Endodermal cell (in vitro differentiated cells): ENCODE results near the gene COL23A1. TPM values are rescaled to one million over a fixed set of nuclear protein-coding genes. Genes with fewer than 3 reads are reported as not detected.
A peak's percentile ranks its signal among the peaks of the same experiment; 100 is the strongest.

Experiments used
- DNase-seq: peaks from one replicate; pipeline ENCODE4 v3.0.0-alpha.2; 2017
- H3K27ac ChIP-seq: 2 replicates; pipeline ENCODE4 v1.5.1; 2013; ENCODE audit warnings: mild to moderate bottlenecking, low read depth, low read length, moderate library complexity
- H3K27me3 ChIP-seq: 2 replicates; pipeline ENCODE4 v1.6.1; 2013; ENCODE audit warnings: mild to moderate bottlenecking, low read length, moderate library complexity; ENCODE audit not compliant: insufficient read depth, control insufficient read depth, poor library complexity, severe bottlenecking
- H3K36me3 ChIP-seq: 2 replicates; pipeline ENCODE4 v1.7.0; 2013; ENCODE audit warnings: mild to moderate bottlenecking, low read length, moderate library complexity; ENCODE audit not compliant: control insufficient read depth, insufficient read depth
- H3K4me1 ChIP-seq: one replicate; pipeline ENCODE4 v1.7.0; 2013; ENCODE audit warnings: low read length; ENCODE audit not compliant: control insufficient read depth, insufficient read depth
- H3K4me3 ChIP-seq: 2 replicates; pipeline ENCODE4 v1.5.1; 2013; ENCODE audit warnings: mild to moderate bottlenecking, low read length, moderate library complexity
- H3K9ac ChIP-seq: 2 replicates; pipeline ENCODE4 v1.6.1; 2013; ENCODE audit warnings: mild to moderate bottlenecking, low read length, moderate library complexity; ENCODE audit not compliant: poor library complexity, severe bottlenecking; ENCODE audit errors: extremely low read depth
- H3K9me3 ChIP-seq: 2 replicates; pipeline ENCODE4 v1.6.1; 2013; ENCODE audit warnings: mild to moderate bottlenecking, low read length, moderate library complexity; ENCODE audit not compliant: control insufficient read depth
- H3K27ac Mint-ChIP-seq: 2 replicates; pipeline ENCODE4 v1.8.0; 2020; ENCODE audit warnings: mixed read lengths
- H3K27me3 Mint-ChIP-seq: 2 replicates; pipeline ENCODE4 v1.8.0; 2021; ENCODE audit warnings: mild to moderate bottlenecking, mixed read lengths; ENCODE audit not compliant: insufficient read depth
- H3K36me3 Mint-ChIP-seq: 2 replicates; pipeline ENCODE4 v1.8.0; 2020; ENCODE audit warnings: low read depth, mixed read lengths
- H3K4me1 Mint-ChIP-seq: 2 replicates; pipeline ENCODE4 v1.8.0; 2020; ENCODE audit warnings: mixed read lengths
- H3K4me3 Mint-ChIP-seq: 2 replicates; pipeline ENCODE4 v1.8.0; 2020; ENCODE audit warnings: mild to moderate bottlenecking, moderate library complexity, mixed read lengths
- H3K9me3 Mint-ChIP-seq: 2 replicates; pipeline ENCODE4 v1.8.0; 2020; ENCODE audit warnings: mild to moderate bottlenecking, mixed read lengths
- WGBS, 2 experiments: methylation state at CpG; one replicate each; pipeline versions ENCODE4 v1.1.5 to v1.1.7; 2013; ENCODE audit warnings: missing lambda C conversion rate in 2 of 2, mixed read lengths in 1 of 2; ENCODE audit not compliant: insufficient coverage in 1 of 2, insufficient read length in 1 of 2; 5-methylcytosine and 5-hydroxymethylcytosine counted together
- total RNA-seq, 2 donors: library from RNA; stranded (reverse); fragmentation: NEBNext Ultra II Directional in 1 of 2; extraction: Animal tissue kit (Norgen Biotek cat#: 25700) in 1 of 2; gene quantifications; 2 replicates in 1 of 2; 3 replicates in 1 of 2; pipeline ENCODE4 v1.2.1, GENCODE V29; 2021
- TF ChIP-seq, protein P1 (sequence below): fragments of 200-600 bp; sonication (generic); conservative IDR thresholded peaks from 2 replicates; pipeline ENCODE4 v1.5.0; 2021; ENCODE audit warnings: antibody characterized with exemption, mild to moderate bottlenecking

COL23A1 gene
- total RNA-seq, 2 donors from 2014 or later = 50.2 to 71.3 TPM

- no peak overlapping the region for H3K27ac ChIP-seq
- no peak overlapping the region for H3K4me3 ChIP-seq
- Mint-ChIP-seq H3K27ac (no peak overlapping the region), H3K27me3 (no peaks in the 10 kb centered on the region), H3K4me1 (no peaks in the 10 kb centered on the region), H3K9me3 (peaks cover 15% of the 10 kb centered on the region), H3K4me3 (no peak overlapping the region), H3K36me3 (peaks cover 15% of the 10 kb centered on the region)
- TF ChIP-seq, protein P1, sequence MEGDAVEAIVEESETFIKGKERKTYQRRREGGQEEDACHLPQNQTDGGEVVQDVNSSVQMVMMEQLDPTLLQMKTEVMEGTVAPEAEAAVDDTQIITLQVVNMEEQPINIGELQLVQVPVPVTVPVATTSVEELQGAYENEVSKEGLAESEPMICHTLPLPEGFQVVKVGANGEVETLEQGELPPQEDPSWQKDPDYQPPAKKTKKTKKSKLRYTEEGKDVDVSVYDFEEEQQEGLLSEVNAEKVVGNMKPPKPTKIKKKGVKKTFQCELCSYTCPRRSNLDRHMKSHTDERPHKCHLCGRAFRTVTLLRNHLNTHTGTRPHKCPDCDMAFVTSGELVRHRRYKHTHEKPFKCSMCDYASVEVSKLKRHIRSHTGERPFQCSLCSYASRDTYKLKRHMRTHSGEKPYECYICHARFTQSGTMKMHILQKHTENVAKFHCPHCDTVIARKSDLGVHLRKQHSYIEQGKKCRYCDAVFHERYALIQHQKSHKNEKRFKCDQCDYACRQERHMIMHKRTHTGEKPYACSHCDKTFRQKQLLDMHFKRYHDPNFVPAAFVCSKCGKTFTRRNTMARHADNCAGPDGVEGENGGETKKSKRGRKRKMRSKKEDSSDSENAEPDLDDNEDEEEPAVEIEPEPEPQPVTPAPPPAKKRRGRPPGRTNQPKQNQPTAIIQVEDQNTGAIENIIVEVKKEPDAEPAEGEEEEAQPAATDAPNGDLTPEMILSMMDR = no peak
- no peaks in the 10 kb centered on the region for H3K4me1 ChIP-seq
- no peak for DNase-seq
- H3K36me3 ChIP-seq = no peaks in the 10 kb centered on the region
- WGBS, 2 experiments = 90 to 98% methylated on average over 2 to 5 of the region's 5 CpGs
- no peak overlapping the region for H3K9ac ChIP-seq
- H3K27me3 ChIP-seq = no peaks in the 10 kb centered on the region
- H3K9me3 ChIP-seq = peaks cover 11% of the 10 kb centered on the region
Observed at GRCh38 chr5:178496214-178496613, 94.0 kb downstream of the COL23A1 start.

DNA sequence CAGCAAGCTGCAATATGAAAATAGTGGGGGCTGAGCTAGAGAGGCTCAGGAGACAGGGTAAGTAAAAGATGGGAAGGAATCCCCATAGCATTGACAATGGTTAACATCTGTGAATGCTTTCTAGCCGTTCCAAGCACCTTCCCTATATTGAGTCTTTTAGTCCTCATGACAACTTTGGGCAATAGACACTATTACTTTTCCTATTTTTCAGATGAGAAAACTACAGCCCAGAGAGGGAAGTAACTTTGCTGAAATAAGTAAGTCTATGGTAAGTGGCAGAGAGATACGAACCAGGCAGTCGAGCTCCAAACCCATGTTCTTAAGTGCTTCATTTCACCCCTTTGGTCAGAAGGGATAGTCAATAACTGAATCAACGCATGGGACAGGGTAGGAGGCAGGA lies 94.5 kb downstream of the COL23A1 start:
- Histone ChIP-seq H3K9ac (no peak overlapping the region), H3K9me3 (peaks cover 9% of the 10 kb centered on the region), H3K36me3 (no peaks in the 10 kb centered on the region), H3K27me3 (no peaks in the 10 kb centered on the region), H3K4me3 (no peak overlapping the region), H3K27ac (no peak overlapping the region), H3K4me1 (no peaks in the 10 kb centered on the region)
- Mint-ChIP-seq H3K27me3 (no peaks in the 10 kb centered on the region), H3K4me3 (no peak overlapping the region), H3K36me3 (peaks cover 11% of the 10 kb centered on the region), H3K9me3 (peaks cover 12% of the 10 kb centered on the region), H3K4me1 (no peaks in the 10 kb centered on the region), H3K27ac (peak overlapping the region; percentile 50)
- 96 to 97% methylated on average over 3 to 4 of the region's 4 CpGs for WGBS, 2 experiments
- DNase-seq = no peak
- TF ChIP-seq, protein P1 = no peak

GRCh38 chr5:178492278-178492677 lies 97.9 kb downstream of the COL23A1 start:
- peaks cover 20% of the 10 kb centered on the region for H3K4me1 Mint-ChIP-seq
- H3K9me3 Mint-ChIP-seq = peaks cover 20% of the 10 kb centered on the region
- TF ChIP-seq, protein P1 = no peak
- H3K27me3 ChIP-seq = no peaks in the 10 kb centered on the region
- DNase-seq = no peak
- no peaks in the 10 kb centered on the region for H3K36me3 ChIP-seq
- no peak overlapping the region for H3K4me3 Mint-ChIP-seq
- peaks cover 6% of the 10 kb centered on the region for H3K4me1 ChIP-seq
- WGBS, 2 experiments = 91 to 95% methylated on average over 10 of the region's 10 CpGs
- H3K27ac ChIP-seq = no peak overlapping the region
- H3K36me3 Mint-ChIP-seq = peaks cover 18% of the 10 kb centered on the region
- peaks cover 9% of the 10 kb centered on the region for H3K9me3 ChIP-seq
- H3K27me3 Mint-ChIP-seq = no peaks in the 10 kb centered on the region
- no peak overlapping the region for H3K4me3 ChIP-seq
- no peak overlapping the region for H3K9ac ChIP-seq
- H3K27ac Mint-ChIP-seq = no peak overlapping the region
